HepG2 (cell line): ENCODE data around the gene RMRP. TPM values are rescaled to one million over a fixed set of nuclear protein-coding genes. Genes with fewer than 3 reads are reported as not detected.

ENCODE experiments used
- CBX2 ChIP-seq, 2 experiments: fragments of 200-600 bp in 1 of 2; sonication (generic); formaldehyde crosslinking in 1 of 2; IDR thresholded peaks; 2 replicates each; pipeline versions ENCODE4 v1.7.0 to v1.8.1; 2018 to 2022; ENCODE audit warnings: low read depth in 2 of 2, low read length in 1 of 2, mild to moderate bottlenecking in 1 of 2, missing genetic modification reagents in 1 of 2
- HNF4G ChIP-seq, 2 experiments: sonication (generic) in 1 of 2; formaldehyde crosslinking in 1 of 2; IDR thresholded peaks; 2 replicates each; pipeline versions ENCODE4 v1.4.0 to v1.6.1; 2011 to 2020; ENCODE audit warnings: borderline replicate concordance in 2 of 2, low read depth in 2 of 2, mild to moderate bottlenecking in 2 of 2, low read length in 1 of 2, missing genetic modification reagents in 1 of 2, moderate library complexity in 1 of 2
- HNRNPH1 ChIP-seq: fragments of 200-400 bp; formaldehyde crosslinking; optimal IDR thresholded peaks from 2 replicates; pipeline ENCODE3; 2017; ENCODE audit warnings: mild to moderate bottlenecking, low read depth, low read length
- HOXA5 ChIP-seq: sonication (generic); formaldehyde crosslinking; IDR thresholded peaks from 2 replicates; pipeline ENCODE4 v1.4.0; 2020; ENCODE audit warnings: missing genetic modification reagents
- MTF2 ChIP-seq: sonication (generic); formaldehyde crosslinking; IDR thresholded peaks from 2 replicates; pipeline ENCODE4 v1.5.0; 2020; ENCODE audit warnings: missing genetic modification reagents, borderline replicate concordance
- NFE2L1 ChIP-seq: sonication (generic); formaldehyde crosslinking; IDR thresholded peaks from 2 replicates; pipeline ENCODE4 v1.4.0; 2020; ENCODE audit warnings: missing genetic modification reagents, mild to moderate bottlenecking, borderline replicate concordance
- NFE2L2 ChIP-seq: fragments of 150-350 bp; IDR thresholded peaks from 2 replicates; pipeline ENCODE4 v1.6.1; 2014; ENCODE audit warnings: low read length
- NKX3-1 ChIP-seq: sonication (generic); formaldehyde crosslinking; IDR thresholded peaks from 2 replicates; pipeline ENCODE4 v1.5.0; 2020; ENCODE audit warnings: missing genetic modification reagents
- NONO ChIP-seq, 2 experiments: fragments of 450-650 bp in 1 of 2; sonication (generic) in 1 of 2; formaldehyde crosslinking in 1 of 2; IDR thresholded peaks in 1 of 2; conservative IDR thresholded peaks in 1 of 2; 2 replicates each; pipeline versions ENCODE4 v1.6.1 to v1.8.0; 2017 to 2022; ENCODE audit warnings: mild to moderate bottlenecking in 1 of 2, missing genetic modification reagents in 1 of 2, moderate library complexity in 1 of 2
- NR0B2 ChIP-seq: sonication (generic); formaldehyde crosslinking; IDR thresholded peaks from 2 replicates; pipeline ENCODE4 v1.4.0; 2020; ENCODE audit warnings: mild to moderate bottlenecking, missing genetic modification reagents
- PAX8 ChIP-seq: sonication (generic); formaldehyde crosslinking; IDR thresholded peaks from 2 replicates; pipeline ENCODE4 v1.8.0; 2022; ENCODE audit warnings: mild to moderate bottlenecking, missing genetic modification reagents, borderline replicate concordance
- PHB2 ChIP-seq: fragments of 450-650 bp; IDR thresholded peaks from 2 replicates; pipeline ENCODE4 v1.6.1; 2018; ENCODE audit not compliant: partially characterized antibody
- REL ChIP-seq: sonication (generic); formaldehyde crosslinking; conservative IDR thresholded peaks from 2 replicates; pipeline ENCODE4 v1.8.0; 2022; ENCODE audit warnings: mild to moderate bottlenecking, missing genetic modification reagents, moderate library complexity
- ZFP37 ChIP-seq: sonication (generic); formaldehyde crosslinking; IDR thresholded peaks from 2 replicates; pipeline ENCODE4 v1.4.0; 2020; ENCODE audit warnings: missing genetic modification reagents, borderline replicate concordance
- ZKSCAN1 ChIP-seq: fragments of 150-350 bp; IDR thresholded peaks from 2 replicates; pipeline ENCODE4 v1.6.1; 2014; ENCODE audit warnings: low read length
- ZNF430 ChIP-seq: sonication (generic); formaldehyde crosslinking; IDR thresholded peaks from 2 replicates; pipeline ENCODE4 v1.9.0; 2021; ENCODE audit warnings: mild to moderate bottlenecking, missing genetic modification reagents
- ZNF564 ChIP-seq: sonication (generic); formaldehyde crosslinking; IDR thresholded peaks from 2 replicates; pipeline ENCODE4 v1.8.1; 2023; ENCODE audit warnings: mild to moderate bottlenecking, missing genetic modification reagents
- ZNF570 ChIP-seq: sonication (generic); formaldehyde crosslinking; IDR thresholded peaks from 2 replicates; pipeline ENCODE4 v1.4.0; 2020; ENCODE audit warnings: mild to moderate bottlenecking, missing genetic modification reagents, borderline replicate concordance
- ZNF770 ChIP-seq: sonication (generic); formaldehyde crosslinking; IDR thresholded peaks from 2 replicates; pipeline ENCODE4 v1.5.0; 2020; ENCODE audit warnings: mild to moderate bottlenecking, missing genetic modification reagents
- ZNF781 ChIP-seq: sonication (generic); formaldehyde crosslinking; IDR thresholded peaks from 2 replicates; pipeline ENCODE4 v1.5.1; 2020; ENCODE audit warnings: borderline replicate concordance, mild to moderate bottlenecking, missing genetic modification reagents; ENCODE audit errors: not compliant biosample characterization
- ZNF782 ChIP-seq: sonication (generic); formaldehyde crosslinking; IDR thresholded peaks from 2 replicates; pipeline ENCODE4 v1.4.0; 2020; ENCODE audit warnings: missing genetic modification reagents, mild to moderate bottlenecking, borderline replicate concordance
- ZSCAN31 ChIP-seq: sonication (generic); formaldehyde crosslinking; IDR thresholded peaks from 2 replicates; pipeline ENCODE4 v1.5.0; 2020; ENCODE audit warnings: low read depth, mild to moderate bottlenecking, missing genetic modification reagents
- ZZZ3 ChIP-seq: sonication (generic); formaldehyde crosslinking; IDR thresholded peaks from 2 replicates; pipeline ENCODE4 v1.4.0; 2020; ENCODE audit warnings: missing genetic modification reagents, mild to moderate bottlenecking, borderline replicate concordance
- polyA plus RNA-seq, 8 experiments: library from polyadenylated mRNA; depleted of rRNA in 3 of 8; stranded (reverse) in 7 of 8; unstranded in 1 of 8; fragments of >200 nt; fragmentation: Illumina TruSeq in 4 of 8; extraction: Trizol in 4 of 8; gene quantifications; 2 replicates each; pipeline versions ENCODE4 v1.2.1 to v1.2.3, GENCODE V29; 2011 to 2016; ENCODE audit warnings: low read depth in 4 of 8, missing spikeins in 1 of 8, mixed read lengths in 1 of 8; ENCODE audit not compliant: insufficient read depth in 1 of 8
- total RNA-seq, 5 experiments: library from RNA; depleted of rRNA; stranded (reverse); fragments of >200 nt; fragmentation: Illumina TruSeq; extraction: Trizol; gene quantifications; 2 replicates each; pipeline ENCODE4 v1.2.3, GENCODE V29; 2016; ENCODE audit warnings: low read depth in 1 of 5

RMRP gene
- total and polyA plus RNA-seq, 2 of the 13 experiments (the other 11 are each of a cell fraction or from before 2014, with no cell fraction given), result 51.4 to 4,025 TPM

- TF ChIP-seq ZFP37 (CRISPR knock-in tag) (peak; percentile 99), NFE2L2 (no peak), NONO (IDR thresholded peaks at IDR 0.05) (no peak), NONO (CRISPR knock-in tag; conservative IDR thresholded peaks at IDR 0.05) (peak; percentile 97), HNF4G (IDR thresholded peaks at IDR 0.05; ENCODE audit: borderline replicate concordance, low read depth, low read length) (peak; percentile 90), HNF4G (CRISPR knock-in tag; IDR thresholded peaks at IDR 0.05; ENCODE audit: borderline replicate concordance, low read depth) (peak; percentile 93), ZNF564 (CRISPR knock-in tag) (peak; percentile 92), ZKSCAN1 (peak; percentile 9; the same call in 1 of the 2 replicates), NFE2L1 (no peak), ZNF781 (no peak), CBX2 (IDR thresholded peaks at IDR 0.05; ENCODE audit: low read depth, low read length) (no peak), CBX2 (CRISPR knock-in tag; IDR thresholded peaks at IDR 0.05; ENCODE audit: low read depth) (peak; percentile 94), PAX8 (CRISPR knock-in tag) (no peak), ZSCAN31 (peak; percentile 95), ZZZ3 (peak; percentile 90; the same call in 1 of the 2 replicates), HOXA5 (peak; percentile 96; the same call in 1 of the 2 replicates), ZNF770 (CRISPR knock-in tag) (0 out of 2 replicates have a peak, but pooled peaks have one; percentile 46), ZNF430 (CRISPR knock-in tag) (peak; percentile 94; the same call in 1 of the 2 replicates), NR0B2 (peak; percentile 80; the same call in 1 of the 2 replicates), NKX3-1 (CRISPR knock-in tag) (peak; percentile 98), MTF2 (CRISPR knock-in tag) (0 out of 2 replicates have a peak, but pooled peaks have one; percentile 37), PHB2 (no peak), HNRNPH1 (no peak), ZNF782 (CRISPR knock-in tag) (peak; percentile 12; the same call in 1 of the 2 replicates), ZNF570 (CRISPR knock-in tag) (0 out of 2 replicates have a peak, but pooled peaks have one; percentile 14), REL (peak; percentile 88; the same call in 1 of the 2 replicates)
Measured at GRCh38 chr9:35657546-35658136, at the start of gene RMRP (continued).
